Adrenal gland (tissue), 12 donors: ENCODE results near the gene LTF. TPM values are rescaled to one million over a fixed set of nuclear protein-coding genes. Genes with fewer than 3 reads are reported as not detected.
"Not testable (repeated sequence)": the region's sequence is repeated elsewhere in the genome, so short reads cannot be mapped to it uniquely, and the experiment has no call there.

Source experiments
- DNase-seq, 7 donors: peaks; one replicate each; pipeline ENCODE4 v3.0.0-alpha.2; 2019 to 2020
- H3K27ac ChIP-seq, 5 donors: fragments of 200-600 bp; sonication (generic) in 4 of 5; 1 replicate in 3 of 5; 2 replicates in 2 of 5; pipeline versions ENCODE4 v1.5.1 to v1.8.0; 2016 to 2020; ENCODE audit warnings: mild to moderate bottlenecking in 1 of 5
- H3K27me3 ChIP-seq: fragments of 200-600 bp; 2 replicates; pipeline ENCODE4 v1.8.0; 2021
- H3K36me3 ChIP-seq, 2 donors: fragments of 200-600 bp; replicated peaks in 1 of 2; 1 replicate in 1 of 2; 2 replicates in 1 of 2; pipeline versions ENCODE4 v1.5.1 to v1.8.0; 2018 to 2022
- H3K4me1 ChIP-seq, 2 donors: fragments of 200-600 bp; replicated peaks in 1 of 2; 1 replicate in 1 of 2; 2 replicates in 1 of 2; pipeline versions ENCODE4 v1.5.1 to v1.8.0; 2018 to 2021
- H3K4me3 ChIP-seq, 4 donors: fragments of 200-600 bp; sonication (generic) in 3 of 4; one replicate each; pipeline ENCODE4 v1.5.1; 2016 to 2018
- H3K9me3 ChIP-seq, 3 donors: fragments of 200-600 bp; sonication (generic) in 1 of 3; replicated peaks in 1 of 3; 1 replicate in 2 of 3; 2 replicates in 1 of 3; pipeline versions ENCODE4 v1.5.1 to v1.8.0; 2016 to 2021
- POLR2A ChIP-seq, 2 donors: fragments of 450-650 bp; IDR thresholded peaks; one replicate each; pipeline ENCODE4 v1.6.1; 2017; ENCODE audit warnings: antibody characterized with exemption in 2 of 2, mild to moderate bottlenecking in 2 of 2, moderate library complexity in 1 of 2
- WGBS, 4 donors: extraction: QIAGEN DNeasy Blood & Tissue Kit in 2 of 4; methylation state at CpG; one replicate each; pipeline versions ENCODE4 v1.1.5 to v1.1.7; 2013 to 2017; 5-methylcytosine and 5-hydroxymethylcytosine counted together
- intact Hi-C, 2 donors: fragments of 100-400 bp; cut with DNase I; formaldehyde crosslinking; loops; one replicate each; pipeline versions ENCODE4 v1.14.1 to v1.15.0; 2022 to 2023
- polyA plus RNA-seq, 3 donors: library from polyadenylated mRNA; stranded (reverse); fragments of 200-250 nt in 2 of 3; fragments of 350-450 nt in 1 of 3; fragmentation: Illumina TruSeq in 1 of 3; extraction: RNeasy Lipid Tissue Mini Kit (QIAGEN cat#74804) in 1 of 3; gene quantifications; one replicate each; pipeline ENCODE4 v1.2.3, GENCODE V29; 2013 to 2014
- total RNA-seq, 9 donors: library from RNA; depleted of rRNA in 4 of 9; stranded (reverse); fragments of >200 nt in 4 of 9; fragments of 120-200 nt in 1 of 9; fragmentation: NEBNext Ultra II Directional in 1 of 9; extraction: Animal tissue kit (Norgen Biotek cat#: 25700) in 1 of 9; gene quantifications; one replicate each; pipeline versions ENCODE4 v1.1.0 to v1.2.4, GENCODE V29; 2013 to 2023
- TF ChIP-seq, protein P1 (sequence below), 6 experiments: fragments of 450-650 bp in 4 of 6; fragments of 200-600 bp in 2 of 6; sonication (generic) in 1 of 6; IDR thresholded peaks; 1 replicate in 5 of 6; 2 replicates in 1 of 6; pipeline versions ENCODE4 v1.5.1 to v1.8.0; 2016 to 2021; ENCODE audit warnings: antibody characterized with exemption in 6 of 6, mild to moderate bottlenecking in 2 of 6, moderate library complexity in 1 of 6
- donor health status: healthy with polysubstance abuse.
- donor health status: Bipolar disorder and iron deficiency.
- donor health status: DM: yes; HTN: yes; CAD: no.
- donor health status: DM: no; HTN: no; CAD: no.
- donor health status: DM: no; HTN: no; CAD: no.
- donor health status: DM: yes; HTN: yes; CAD: no.

The LTF gene
- total and polyA plus RNA-seq, 12 donors, result 0.50 to 3.7 (median 1.6) TPM

DNA sequence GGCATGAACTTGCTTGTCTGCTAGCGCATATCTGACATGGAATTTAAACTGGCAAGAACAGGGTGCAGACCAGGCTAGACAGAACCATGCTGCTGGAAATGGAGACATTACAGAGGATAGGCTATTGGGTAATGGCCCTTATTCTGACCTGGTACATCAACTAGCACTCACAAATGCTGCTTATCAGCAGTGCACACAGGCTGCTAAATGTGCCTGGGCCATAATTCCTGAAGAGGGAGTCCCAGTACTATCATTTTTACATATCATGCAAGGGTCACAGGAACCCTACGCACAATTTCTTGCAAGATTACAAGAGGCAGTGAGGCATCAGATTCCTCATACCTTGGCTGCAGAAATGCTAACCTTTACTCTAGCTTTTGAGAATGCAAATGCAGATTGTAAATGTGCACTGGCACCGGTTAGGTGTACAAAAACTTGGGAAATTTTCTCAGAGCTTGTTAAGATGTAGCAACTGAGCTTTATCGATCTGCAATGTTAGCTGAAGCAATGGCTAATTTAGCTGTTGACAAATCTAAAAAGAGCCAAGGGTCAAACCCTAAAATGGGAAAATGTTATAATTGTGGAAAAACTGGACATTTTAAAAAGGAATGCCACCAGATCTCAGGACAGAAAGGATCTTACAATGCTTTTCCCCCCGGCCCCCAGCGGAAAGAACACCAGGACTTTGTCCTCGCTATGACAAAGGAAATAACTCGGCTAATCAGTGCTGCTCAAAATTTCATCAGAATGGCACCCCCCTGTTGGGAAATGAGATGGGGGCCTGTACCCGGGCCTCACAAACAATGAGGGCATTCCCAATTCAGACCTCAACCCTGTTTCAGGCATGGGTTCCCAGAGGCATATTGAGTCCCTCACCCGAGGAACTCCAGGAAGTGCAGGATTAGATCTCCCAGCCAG, 36.5 kb downstream of the LTF start:
- Histone ChIP-seq H3K27ac (no peak overlapping the region), H3K27me3 (no peaks in the 10 kb centered on the region), H3K4me3 (no peak overlapping the region), H3K4me1 (no peaks in the 10 kb centered on the region), H3K9me3 (peaks cover 0 to 3% (median 0%) of the 10 kb centered on the region in 3 donors), H3K36me3 (no peaks in the 10 kb centered on the region)
- 74 to 89% (median 80%) methylated on average over 8 to 10 of the region's 10 CpGs for WGBS, 4 donors
- TF ChIP-seq POLR2A (IDR thresholded peaks at IDR 0.05), result no peak
- TF ChIP-seq, protein P1, sequence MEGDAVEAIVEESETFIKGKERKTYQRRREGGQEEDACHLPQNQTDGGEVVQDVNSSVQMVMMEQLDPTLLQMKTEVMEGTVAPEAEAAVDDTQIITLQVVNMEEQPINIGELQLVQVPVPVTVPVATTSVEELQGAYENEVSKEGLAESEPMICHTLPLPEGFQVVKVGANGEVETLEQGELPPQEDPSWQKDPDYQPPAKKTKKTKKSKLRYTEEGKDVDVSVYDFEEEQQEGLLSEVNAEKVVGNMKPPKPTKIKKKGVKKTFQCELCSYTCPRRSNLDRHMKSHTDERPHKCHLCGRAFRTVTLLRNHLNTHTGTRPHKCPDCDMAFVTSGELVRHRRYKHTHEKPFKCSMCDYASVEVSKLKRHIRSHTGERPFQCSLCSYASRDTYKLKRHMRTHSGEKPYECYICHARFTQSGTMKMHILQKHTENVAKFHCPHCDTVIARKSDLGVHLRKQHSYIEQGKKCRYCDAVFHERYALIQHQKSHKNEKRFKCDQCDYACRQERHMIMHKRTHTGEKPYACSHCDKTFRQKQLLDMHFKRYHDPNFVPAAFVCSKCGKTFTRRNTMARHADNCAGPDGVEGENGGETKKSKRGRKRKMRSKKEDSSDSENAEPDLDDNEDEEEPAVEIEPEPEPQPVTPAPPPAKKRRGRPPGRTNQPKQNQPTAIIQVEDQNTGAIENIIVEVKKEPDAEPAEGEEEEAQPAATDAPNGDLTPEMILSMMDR (IDR thresholded peaks at IDR 0.05), result no peak
- DNase-seq, result no peak
- intact Hi-C loops, result no loop called here

DNA sequence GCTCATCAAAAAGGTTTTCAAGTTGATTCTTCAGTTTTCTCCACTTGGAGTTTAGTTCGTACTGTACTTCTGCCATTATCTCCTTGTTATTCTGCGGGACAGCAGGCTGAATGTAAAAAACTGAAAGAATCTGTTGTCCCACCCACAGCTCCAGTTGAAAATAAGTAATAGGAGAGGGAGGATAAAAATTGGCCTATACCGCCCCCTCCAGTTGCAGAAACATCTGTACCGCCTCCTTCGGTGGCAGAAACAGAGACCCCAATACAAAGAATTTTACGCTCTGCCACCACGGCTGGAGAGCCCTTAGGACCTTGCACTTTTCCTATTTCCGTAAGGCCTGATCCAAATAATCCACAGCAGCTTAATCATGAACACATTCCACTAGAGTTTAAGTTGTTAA, 37.3 kb downstream of the LTF start:
- 67 to 78% (median 72%) methylated on average over 8 of the region's 8 CpGs for WGBS, 4 donors
- intact Hi-C loops, H3K9me3 ChIP-seq, H3K27me3 ChIP-seq, H3K4me3 ChIP-seq, DNase-seq, H3K27ac ChIP-seq, H3K4me1 ChIP-seq, H3K36me3 ChIP-seq: not testable (repeated sequence)
- TF ChIP-seq, protein P1 (IDR thresholded peaks at IDR 0.05), result peak in 1 of 6 experiments; percentile 15

DNA sequence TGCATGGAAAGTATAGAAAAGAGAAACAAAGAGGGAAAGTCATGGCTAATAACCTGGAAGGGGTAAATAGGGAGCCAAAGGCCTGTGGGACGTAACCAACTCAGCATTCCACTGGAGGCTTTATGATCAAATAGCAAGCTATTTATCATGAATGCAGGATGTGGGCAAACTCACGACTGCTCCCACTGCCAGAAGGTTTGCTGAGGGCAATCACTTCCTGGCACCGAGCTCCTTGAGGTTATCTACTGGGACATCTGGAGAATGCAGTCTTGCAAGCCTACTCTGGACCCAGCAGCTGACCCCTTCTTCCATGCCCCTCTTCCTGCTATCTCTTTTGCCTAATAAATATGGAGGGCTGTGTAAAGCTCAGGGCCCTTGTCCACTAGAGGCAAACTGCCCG, 38.2 kb downstream of the LTF start:
- DNase-seq, H3K27ac ChIP-seq, intact Hi-C loops, H3K4me1 ChIP-seq, H3K4me3 ChIP-seq, H3K27me3 ChIP-seq, H3K9me3 ChIP-seq, H3K36me3 ChIP-seq: not testable (repeated sequence)
- WGBS, 4 donors, result 62 to 78% (median 64%) methylated on average over 4 of the region's 4 CpGs

DNA sequence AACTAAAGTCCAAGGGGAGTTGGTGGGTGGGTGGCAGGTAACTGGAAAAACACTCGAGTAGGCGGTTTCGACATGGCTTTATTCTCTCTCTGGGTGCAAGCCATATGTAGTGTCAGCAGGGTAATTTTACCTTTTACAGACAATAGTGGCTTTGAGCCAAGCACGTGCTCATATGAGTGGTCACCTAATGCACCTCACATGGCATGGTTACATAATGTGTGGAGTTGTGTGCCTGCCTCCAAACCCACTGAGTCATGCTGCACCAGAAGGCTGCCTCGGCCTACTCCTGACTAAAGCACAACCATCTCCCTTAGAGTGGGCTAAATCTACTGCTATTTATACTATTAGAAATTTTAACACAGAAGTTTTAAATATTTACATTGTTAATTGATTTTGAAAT, 41.1 kb downstream of the LTF start:
- DNase-seq, result no peak
- no peaks in the 10 kb centered on the region for H3K36me3 ChIP-seq
- no peak overlapping the region for H3K27ac ChIP-seq
- no peak for TF ChIP-seq POLR2A (IDR thresholded peaks at IDR 0.05)
- TF ChIP-seq, protein P1 (IDR thresholded peaks at IDR 0.05), result no peak
- no peaks in the 10 kb centered on the region for H3K4me1 ChIP-seq
- intact Hi-C loops, result no loop called here
- H3K4me3 ChIP-seq, result no peak overlapping the region
- 88 to 93% (median 92%) methylated on average over 5 of the region's 5 CpGs for WGBS, 4 donors
- no peaks in the 10 kb centered on the region for H3K27me3 ChIP-seq
- H3K9me3 ChIP-seq, result no peaks in the 10 kb centered on the region

DNA sequence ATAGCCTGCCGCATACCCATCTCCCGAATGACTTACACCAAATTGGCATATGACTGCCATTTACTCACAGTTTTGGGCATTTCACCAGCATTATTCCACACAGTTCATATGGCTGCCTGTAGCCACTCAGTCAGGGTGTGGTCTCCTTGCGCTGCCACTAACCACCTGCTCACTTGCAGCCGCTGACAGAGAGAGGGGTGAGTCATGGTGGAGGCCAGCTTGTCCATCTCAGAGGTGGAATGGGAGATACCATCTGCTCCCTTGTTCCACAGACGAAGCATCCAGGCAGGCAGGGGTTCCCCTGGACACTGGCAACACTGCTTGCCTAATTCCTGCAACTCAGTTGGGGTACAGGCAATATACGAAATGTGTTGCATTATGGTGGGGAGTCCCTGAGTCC, 42.1 kb downstream of the LTF start:
- DNase-seq, result no peak
- no peaks in the 10 kb centered on the region for H3K36me3 ChIP-seq
- H3K27ac ChIP-seq, result no peak overlapping the region
- no peaks in the 10 kb centered on the region for H3K4me1 ChIP-seq
- no peak overlapping the region for H3K4me3 ChIP-seq
- H3K9me3 ChIP-seq, result no peaks in the 10 kb centered on the region
- no peaks in the 10 kb centered on the region for H3K27me3 ChIP-seq
- TF ChIP-seq, protein P1 (IDR thresholded peaks at IDR 0.05), result no peak
- TF ChIP-seq POLR2A (IDR thresholded peaks at IDR 0.05), result no peak
- WGBS, 4 donors, result 87 to 95% (median 91%) methylated on average over 2 to 6 of the region's 6 CpGs
- intact Hi-C loops, result no loop called here
